ENCODE measurements around the gene TMEM238. TPM values are rescaled to one million over a fixed set of nuclear protein-coding genes. Genes with fewer than 3 reads are reported as not detected.
"Not testable (repeated sequence)": the region's sequence is repeated elsewhere in the genome, so short reads cannot be mapped to it uniquely, and the experiment has no call there.

The TMEM238 gene, protein sequence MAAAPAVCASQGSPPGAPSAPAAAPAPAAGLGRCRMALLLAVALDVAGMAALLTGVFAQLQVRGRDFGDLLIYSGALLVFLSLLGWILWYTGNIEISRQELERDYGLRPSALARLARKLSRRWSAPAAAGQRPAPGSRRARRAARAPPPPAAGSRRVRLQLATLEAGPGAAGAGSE
- 1.4 TPM for polyA plus RNA-seq (2013, experiment 1 of 2)
- not detected for polyA plus RNA-seq (2013, experiment 2 of 2)

DNA sequence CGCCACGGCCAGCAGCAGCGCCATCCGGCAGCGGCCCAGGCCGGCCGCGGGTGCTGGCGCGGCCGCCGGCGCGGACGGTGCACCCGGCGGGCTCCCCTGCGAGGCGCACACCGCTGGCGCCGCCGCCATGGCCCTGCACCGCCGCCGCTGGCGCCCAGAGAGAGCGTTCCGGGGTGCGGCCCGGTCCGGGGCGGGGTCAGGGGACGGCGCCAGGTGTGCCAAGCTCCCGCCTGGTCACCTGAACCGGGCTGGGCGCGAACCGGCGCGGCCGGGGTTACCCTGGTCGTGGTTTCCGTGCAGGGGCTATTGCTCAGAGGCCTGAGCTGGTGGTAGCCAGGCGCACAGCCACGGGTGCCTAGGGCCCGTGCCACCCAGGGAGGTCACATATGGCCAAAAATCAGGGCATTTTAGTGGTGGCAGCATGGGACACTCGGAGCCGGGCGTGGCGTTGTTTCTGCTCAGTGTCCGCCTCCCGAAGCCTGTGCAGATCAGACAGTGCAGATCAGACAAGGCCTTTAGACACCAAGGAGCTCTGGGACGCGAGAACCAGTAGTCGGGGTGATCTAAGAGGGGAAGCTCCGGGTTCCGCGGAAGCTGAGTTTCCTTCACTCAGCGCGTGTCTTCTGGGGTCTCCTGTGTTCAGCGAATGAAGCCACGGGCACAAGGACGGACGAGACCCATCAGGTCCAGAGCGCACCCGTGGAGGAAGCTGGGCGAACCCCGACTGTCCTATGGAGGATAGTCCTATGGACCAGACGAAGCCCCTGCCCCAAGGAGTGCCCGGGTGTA, at the start of gene TMEM238:
Gene TMEM238 (minus strand): TSS at position 162 of the 789 bp plus-strand sequence. CDS start 33 bp downstream, at position 129.
- H3K9me3 ChIP-seq (ENCODE audit: insufficient read depth, low read depth, low read length), result no peaks in the 10 kb centered on the region
- H3K27me3 ChIP-seq (ENCODE audit: insufficient read depth, low read length), result peaks cover 9% of the 10 kb centered on the region; the same call in 1 of the 2 replicates
- WGBS, result 28% methylated on average over 72 of the region's 72 CpGs
- H3K36me3 ChIP-seq (ENCODE audit: insufficient read depth, low read length), result peaks cover 31% of the 10 kb centered on the region
- peak within 1 kb of the TSS; percentile 83 for H3K4me3 ChIP-seq (ENCODE audit: low read length)
- H3K9ac ChIP-seq (ENCODE audit: low read depth, low read length), result peak within 1 kb of the TSS; percentile 84
- peak within 1 kb of the TSS; percentile 86 for H3K27ac ChIP-seq (ENCODE audit: low read depth, low read length)
- peaks cover 13% of the 10 kb centered on the region; the same call in 1 of the 2 replicates for H3K4me1 ChIP-seq (ENCODE audit: insufficient read depth, low read length)

DNA sequence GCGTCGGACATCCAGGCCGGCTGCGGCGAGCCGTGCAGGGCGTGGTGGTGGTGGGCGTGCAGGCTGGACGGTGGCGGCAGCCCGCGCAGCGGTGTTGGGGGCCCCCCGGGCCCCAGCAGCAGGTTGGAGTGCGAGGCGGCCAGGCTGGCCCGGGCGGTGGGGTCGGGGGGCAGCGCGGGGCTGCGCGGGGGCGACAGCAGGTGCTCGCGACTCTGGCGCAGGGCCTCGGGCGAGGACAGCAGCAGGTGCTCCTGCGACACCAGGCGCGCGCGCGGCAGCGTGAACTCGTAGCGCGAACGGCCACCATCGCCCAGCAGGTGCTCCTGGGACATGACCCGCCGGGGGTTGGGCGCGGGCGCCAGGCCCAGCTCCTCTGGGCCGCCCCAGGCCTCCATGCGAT, 49.2 kb upstream of the TMEM238 start:
- H3K27ac ChIP-seq (ENCODE audit: low read depth, low read length), result no peak overlapping the region
- no peaks in the 10 kb centered on the region for H3K4me1 ChIP-seq (ENCODE audit: insufficient read depth, low read length)
- H3K9me3 ChIP-seq (ENCODE audit: insufficient read depth, low read depth, low read length), result no peaks in the 10 kb centered on the region
- H3K4me3 ChIP-seq (ENCODE audit: low read length), result no peak overlapping the region
- H3K36me3 ChIP-seq (ENCODE audit: insufficient read depth, low read length), result no peaks in the 10 kb centered on the region
- WGBS, result 66% methylated on average over 48 of the region's 48 CpGs
- H3K9ac ChIP-seq (ENCODE audit: low read depth, low read length), result no peak overlapping the region
- peaks cover 6% of the 10 kb centered on the region for H3K27me3 ChIP-seq (ENCODE audit: insufficient read depth, low read length)

DNA sequence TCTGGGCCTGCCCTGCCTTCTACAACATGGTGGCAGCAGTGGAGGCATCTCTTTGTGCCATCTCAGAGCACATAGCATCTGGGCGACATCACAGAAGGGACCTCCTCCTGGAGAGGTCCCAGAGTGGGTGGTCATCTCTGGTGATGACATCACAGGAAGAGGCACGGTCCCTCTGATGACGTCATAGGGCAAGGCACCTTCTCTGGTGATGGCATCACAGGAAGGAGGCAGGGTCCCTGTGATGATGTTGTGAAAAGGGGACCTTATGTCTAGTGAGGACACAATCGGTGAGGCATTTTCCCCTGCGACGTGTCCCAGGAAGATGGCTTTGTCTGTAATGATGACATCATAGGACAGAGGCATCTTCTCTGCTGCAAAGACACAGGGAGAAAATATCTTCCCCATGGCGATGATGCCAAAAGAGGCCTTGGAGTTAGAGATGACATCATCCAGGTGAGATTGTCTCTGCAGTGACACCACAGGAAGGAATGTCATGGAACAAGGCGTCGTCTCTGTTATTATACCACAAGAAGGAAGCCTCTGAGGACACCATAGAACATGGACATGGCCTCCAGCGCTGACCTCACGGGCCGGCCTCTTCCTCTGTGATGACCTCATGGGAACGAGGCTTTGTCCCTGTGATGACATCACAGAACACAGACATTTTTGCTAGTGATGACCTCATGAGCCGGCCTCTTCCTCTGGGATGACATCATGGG, 48.3 kb upstream of the TMEM238 start:
- Histone ChIP-seq H3K27me3 (ENCODE audit: insufficient read depth, low read length) (peaks cover 2% of the 10 kb centered on the region), H3K9ac (ENCODE audit: low read depth, low read length) (no peak overlapping the region), H3K9me3 (ENCODE audit: insufficient read depth, low read depth, low read length) (no peaks in the 10 kb centered on the region), H3K36me3 (ENCODE audit: insufficient read depth, low read length) (no peaks in the 10 kb centered on the region), H3K4me1 (ENCODE audit: insufficient read depth, low read length) (no peaks in the 10 kb centered on the region), H3K27ac (ENCODE audit: low read depth, low read length) (no peak overlapping the region), H3K4me3 (ENCODE audit: low read length) (no peak overlapping the region)
- WGBS, result 88% methylated on average over 14 of the region's 14 CpGs

DNA sequence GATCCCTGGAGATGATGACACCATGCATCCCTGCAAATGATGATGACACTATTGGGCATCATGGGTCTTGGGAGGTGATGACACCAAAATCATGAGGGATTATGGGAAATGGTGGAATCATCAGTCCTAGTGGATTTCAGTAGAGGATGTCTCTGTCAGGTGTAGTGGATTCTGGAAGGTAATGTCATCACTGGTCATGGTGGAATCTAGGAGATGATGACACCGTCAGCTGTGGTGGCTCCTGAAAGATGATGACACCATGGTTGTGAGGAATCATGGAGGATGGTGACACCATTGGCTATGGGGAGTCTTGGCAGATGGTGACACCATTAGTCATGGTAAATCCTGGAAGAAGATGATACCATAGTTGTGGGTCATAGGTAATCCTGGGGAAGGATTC, 47.1 kb upstream of the TMEM238 start:
- H3K27me3 ChIP-seq (ENCODE audit: insufficient read depth, low read length), result peaks cover 2% of the 10 kb centered on the region
- H3K4me3 ChIP-seq (ENCODE audit: low read length), result no peak overlapping the region
- no peak overlapping the region for H3K27ac ChIP-seq (ENCODE audit: low read depth, low read length)
- WGBS, result 84% methylated on average over 1 of the region's 1 CpG
- H3K4me1 ChIP-seq (ENCODE audit: insufficient read depth, low read length), result no peaks in the 10 kb centered on the region
- no peak overlapping the region for H3K9ac ChIP-seq (ENCODE audit: low read depth, low read length)
- H3K36me3 ChIP-seq (ENCODE audit: insufficient read depth, low read length), result no peaks in the 10 kb centered on the region
- H3K9me3 ChIP-seq (ENCODE audit: insufficient read depth, low read depth, low read length), result no peaks in the 10 kb centered on the region

DNA sequence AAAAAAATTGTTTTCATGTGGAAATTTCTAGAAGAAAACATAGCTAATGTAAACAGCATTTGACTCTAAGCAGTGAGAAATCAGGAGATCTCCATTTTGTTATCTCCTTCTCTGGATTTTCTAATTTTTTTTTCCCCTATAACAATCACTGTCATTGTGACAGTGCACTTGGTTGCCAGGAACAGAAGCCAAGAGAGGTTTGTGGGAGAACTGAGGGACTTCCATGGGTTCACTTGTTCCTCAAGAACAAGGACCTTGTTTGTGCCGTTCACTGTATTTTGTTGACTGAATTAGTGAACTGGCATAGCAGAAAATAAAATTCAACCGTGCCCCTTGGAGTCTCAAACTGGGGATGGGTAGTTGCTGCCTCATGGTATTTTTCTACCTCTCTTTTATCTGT, 42.0 kb upstream of the TMEM238 start:
- H3K27ac ChIP-seq (ENCODE audit: low read depth, low read length), result no peak overlapping the region
- no peaks in the 10 kb centered on the region for H3K4me1 ChIP-seq (ENCODE audit: insufficient read depth, low read length)
- no peaks in the 10 kb centered on the region; the same call in none of the 2 replicates for H3K27me3 ChIP-seq (ENCODE audit: insufficient read depth, low read length)
- WGBS, result 76% methylated on average over 2 of the region's 2 CpGs
- H3K4me3 ChIP-seq (ENCODE audit: low read length), result no peak overlapping the region
- no peaks in the 10 kb centered on the region for H3K36me3 ChIP-seq (ENCODE audit: insufficient read depth, low read length)
- H3K9me3 ChIP-seq (ENCODE audit: insufficient read depth, low read depth, low read length), result no peaks in the 10 kb centered on the region
- H3K9ac ChIP-seq (ENCODE audit: low read depth, low read length), result no peak overlapping the region

DNA sequence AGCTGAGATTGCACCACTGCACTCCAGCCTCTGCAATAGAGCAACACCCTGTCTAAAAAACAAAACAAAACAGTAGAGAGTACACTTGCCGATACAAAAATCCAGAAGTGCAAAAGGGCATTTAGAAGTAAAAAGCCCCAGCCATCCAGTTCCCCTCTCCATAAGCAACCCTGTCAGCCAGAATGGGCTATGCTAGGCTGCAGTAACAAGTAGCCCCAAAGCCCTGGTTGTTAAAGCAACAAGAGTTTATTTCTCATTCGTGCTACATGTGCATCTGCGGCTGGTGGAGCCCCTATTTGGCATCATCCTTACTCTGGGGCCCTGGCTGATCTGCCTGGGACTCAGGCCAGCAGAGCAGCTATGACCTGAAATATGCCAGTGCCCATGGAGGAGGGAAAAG, 40.4 kb upstream of the TMEM238 start:
- WGBS, result 87% methylated on average over 3 of the region's 3 CpGs
- no peak overlapping the region for H3K9ac ChIP-seq (ENCODE audit: low read depth, low read length)

DNA sequence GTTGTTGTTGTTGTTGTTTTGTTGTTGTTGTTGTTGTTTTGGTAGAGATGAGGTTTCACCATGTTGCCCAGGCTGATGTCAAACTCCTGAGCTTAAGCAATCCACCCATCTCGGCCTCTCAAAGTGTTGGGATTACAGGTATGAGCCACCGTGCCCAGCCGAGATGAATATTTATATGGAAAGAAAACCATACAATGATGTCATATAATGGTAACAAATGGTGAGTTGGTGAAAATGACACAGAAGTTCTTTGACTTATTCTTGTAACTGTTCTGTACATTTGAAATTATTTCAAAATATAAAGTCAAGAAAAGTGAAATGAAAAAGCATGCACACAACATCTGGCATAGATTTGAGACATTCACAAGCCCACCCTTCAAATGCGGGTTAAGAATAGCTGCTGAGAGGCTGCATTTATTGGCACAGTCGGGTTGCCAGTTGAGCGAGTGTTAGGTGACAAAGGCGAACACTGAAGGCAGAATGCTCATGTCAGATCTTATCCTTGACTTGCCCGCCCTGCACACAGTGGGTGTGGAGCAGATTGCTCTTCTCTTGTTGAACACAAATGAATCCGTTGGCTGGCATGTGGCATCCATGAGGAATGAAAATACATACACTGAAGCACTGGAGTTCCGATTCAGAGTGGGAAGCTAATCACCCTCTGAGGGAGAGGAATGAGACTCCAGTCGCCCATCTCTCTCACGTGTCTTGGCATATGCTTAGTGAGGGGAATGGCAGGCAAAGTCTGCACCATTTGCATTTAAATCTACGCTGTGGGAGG, 39.3 kb upstream of the TMEM238 start:
- Histone ChIP-seq H3K4me3 (ENCODE audit: low read length) (no peak overlapping the region), H3K27ac (ENCODE audit: low read depth, low read length) (no peak overlapping the region), H3K36me3 (ENCODE audit: insufficient read depth, low read length) (no peaks in the 10 kb centered on the region), H3K4me1 (ENCODE audit: insufficient read depth, low read length) (no peaks in the 10 kb centered on the region), H3K9me3 (ENCODE audit: insufficient read depth, low read depth, low read length) (no peaks in the 10 kb centered on the region), H3K27me3 (ENCODE audit: insufficient read depth, low read length) (no peaks in the 10 kb centered on the region; the same call in 1 of the 2 replicates), H3K9ac (ENCODE audit: low read depth, low read length) (no peak overlapping the region)
- WGBS, result 71% methylated on average over 12 of the region's 13 CpGs

More for the DNA sequence above, 40.4 kb upstream of the TMEM238 start:
- Histone ChIP-seq H3K4me3 (ENCODE audit: low read length) (no peak overlapping the region), H3K27ac (ENCODE audit: low read depth, low read length) (no peak overlapping the region), H3K36me3 (ENCODE audit: insufficient read depth, low read length) (no peaks in the 10 kb centered on the region), H3K27me3 (ENCODE audit: insufficient read depth, low read length) (no peaks in the 10 kb centered on the region; the same call in 1 of the 2 replicates), H3K4me1 (ENCODE audit: insufficient read depth, low read length) (no peaks in the 10 kb centered on the region), H3K9me3 (ENCODE audit: insufficient read depth, low read depth, low read length) (no peaks in the 10 kb centered on the region)

DNA sequence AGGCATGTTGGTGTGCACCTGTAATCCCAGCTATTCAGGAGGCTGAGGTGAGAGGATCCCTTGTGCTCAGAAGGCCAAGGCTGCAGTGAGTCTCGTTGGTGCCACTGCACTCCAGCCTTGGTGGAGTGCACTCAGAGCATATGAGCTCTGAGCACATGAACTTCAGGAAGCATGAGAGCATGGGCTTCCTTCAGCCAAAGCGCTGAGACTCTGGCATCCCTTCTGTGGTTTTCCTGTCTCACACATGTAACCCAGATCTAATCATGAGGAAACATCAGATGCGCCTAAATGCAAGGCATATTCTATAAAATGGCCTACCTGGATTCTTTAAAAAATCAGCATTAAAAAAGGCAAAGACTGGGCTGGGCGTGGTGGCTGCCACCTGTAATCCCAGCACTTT, 37.2 kb upstream of the TMEM238 start:
- H3K4me3 ChIP-seq (ENCODE audit: low read length); H3K9ac ChIP-seq (ENCODE audit: low read depth, low read length); H3K27ac ChIP-seq (ENCODE audit: low read depth, low read length); H3K9me3 ChIP-seq (ENCODE audit: insufficient read depth, low read depth, low read length); H3K4me1 ChIP-seq (ENCODE audit: insufficient read depth, low read length); H3K27me3 ChIP-seq (ENCODE audit: insufficient read depth, low read length); H3K36me3 ChIP-seq (ENCODE audit: insufficient read depth, low read length): not testable (repeated sequence)
- WGBS, result 82% methylated on average over 4 of the region's 4 CpGs

DNA sequence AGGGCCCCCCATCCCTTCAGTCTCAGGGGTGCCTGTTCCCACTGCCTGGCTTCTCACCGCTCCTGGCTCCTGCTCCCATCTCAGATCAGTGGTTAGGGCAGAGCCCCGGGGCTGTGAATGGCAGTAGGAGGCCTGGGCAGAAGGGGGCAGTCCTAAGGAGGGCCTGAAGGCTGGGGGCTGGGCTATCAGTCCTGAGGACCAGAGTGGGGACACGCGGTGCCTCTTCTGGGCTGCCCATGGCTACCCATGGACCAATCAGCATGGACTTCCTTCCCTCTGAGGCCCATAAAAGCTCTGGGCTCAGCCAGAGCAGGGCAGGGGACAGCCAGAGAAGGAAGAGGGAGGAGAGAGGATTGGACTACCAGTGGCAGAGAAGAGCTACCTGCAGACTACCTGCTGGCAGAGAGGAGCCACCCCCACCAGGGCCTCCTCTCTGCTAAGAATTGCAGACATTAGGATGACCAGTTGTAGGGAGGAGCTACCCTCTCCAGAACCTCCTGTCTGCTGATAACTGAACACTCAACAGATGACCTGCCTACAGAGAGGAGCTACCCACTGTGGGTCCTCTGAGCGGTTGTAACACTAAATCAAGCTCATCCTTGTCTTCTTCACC, 35.6 kb upstream of the TMEM238 start:
- Histone ChIP-seq H3K27me3 (ENCODE audit: insufficient read depth, low read length) (no peaks in the 10 kb centered on the region; the same call in 1 of the 2 replicates), H3K4me1 (ENCODE audit: insufficient read depth, low read length) (no peaks in the 10 kb centered on the region), H3K9me3 (ENCODE audit: insufficient read depth, low read depth, low read length) (no peaks in the 10 kb centered on the region), H3K36me3 (ENCODE audit: insufficient read depth, low read length) (no peaks in the 10 kb centered on the region), H3K4me3 (ENCODE audit: low read length) (no peak overlapping the region), H3K27ac (ENCODE audit: low read depth, low read length) (no peak overlapping the region), H3K9ac (ENCODE audit: low read depth, low read length) (no peak overlapping the region)
- 70% methylated on average over 5 of the region's 5 CpGs for WGBS

DNA sequence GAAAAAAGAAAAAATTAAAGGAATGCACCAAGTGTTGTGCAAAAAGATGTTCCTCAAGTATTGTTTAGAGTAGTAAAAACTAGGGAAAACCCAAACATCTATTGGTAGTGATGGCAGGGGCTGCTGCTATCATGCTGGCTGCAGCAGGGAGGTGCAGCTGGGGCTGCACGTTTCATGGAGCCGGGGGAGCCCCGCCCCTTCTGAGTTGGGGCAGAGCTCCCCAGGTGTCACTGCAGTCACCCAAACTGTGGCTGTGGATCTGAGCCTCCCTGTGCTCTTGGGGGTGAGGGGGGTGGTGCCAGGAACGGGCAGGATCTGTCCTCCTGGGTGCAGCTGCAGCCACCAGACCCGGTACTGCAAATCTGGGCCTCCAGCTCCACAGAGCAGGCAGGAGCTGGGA, 35.0 kb upstream of the TMEM238 start:
- no peaks in the 10 kb centered on the region for H3K9me3 ChIP-seq (ENCODE audit: insufficient read depth, low read depth, low read length)
- no peak overlapping the region for H3K27ac ChIP-seq (ENCODE audit: low read depth, low read length)
- H3K27me3 ChIP-seq (ENCODE audit: insufficient read depth, low read length), result no peaks in the 10 kb centered on the region; the same call in 1 of the 2 replicates
- H3K9ac ChIP-seq (ENCODE audit: low read depth, low read length), result no peak overlapping the region
- H3K4me1 ChIP-seq (ENCODE audit: insufficient read depth, low read length), result no peaks in the 10 kb centered on the region
- 74% methylated on average over 5 of the region's 5 CpGs for WGBS
- no peak overlapping the region for H3K4me3 ChIP-seq (ENCODE audit: low read length)
- no peaks in the 10 kb centered on the region for H3K36me3 ChIP-seq (ENCODE audit: insufficient read depth, low read length)

Data from HUES64 (cell line).